ENCODE data around the gene TSPO.

TSPO gene

GRCh38 chr22:43157874-43158546 lies 6.7 kb downstream of the TSPO start:
- in situ Hi-C loops (cut with MboI; ENCODE audit: low sequenced_read_pairs) = no loop called here

GRCh38 chr22:43158778-43159483 lies 7.6 kb downstream of the TSPO start:
- in situ Hi-C loops (cut with MboI; ENCODE audit: low sequenced_read_pairs) = no loop called here

GRCh38 chr22:43159484-43160178 lies 8.3 kb downstream of the TSPO start:
- in situ Hi-C loops (cut with MboI; ENCODE audit: low sequenced_read_pairs) = no loop called here

- in situ Hi-C loops (cut with MboI; ENCODE audit: low sequenced_read_pairs) = no loop called here
Observed at GRCh38 chr22:43160497-43161126, 9.3 kb downstream of the TSPO start.

- in situ Hi-C loops (cut with MboI; ENCODE audit: low sequenced_read_pairs) = no loop called here
Observed at GRCh38 chr22:43162412-43163150, 11.2 kb downstream of the TSPO start.

GRCh38 chr22:43163241-43163795 lies 12.0 kb downstream of the TSPO start:
- in situ Hi-C loops (cut with MboI; ENCODE audit: low sequenced_read_pairs) = no loop called here

GRCh38 chr22:43164636-43165035 lies 13.3 kb downstream of the TSPO start:
- in situ Hi-C loops (cut with MboI; ENCODE audit: low sequenced_read_pairs) = no loop called here

- in situ Hi-C loops (cut with MboI; ENCODE audit: low sequenced_read_pairs) = no loop called here
Observed at GRCh38 chr22:43166132-43166930, 15.0 kb downstream of the TSPO start.

- in situ Hi-C loops (cut with MboI; ENCODE audit: low sequenced_read_pairs) = no loop called here
Observed at GRCh38 chr22:43167001-43167589, 15.7 kb downstream of the TSPO start.

- in situ Hi-C loops (cut with MboI; ENCODE audit: low sequenced_read_pairs) = no loop called here
Observed at GRCh38 chr22:43168471-43169309, 17.3 kb downstream of the TSPO start.

- in situ Hi-C loops (cut with MboI; ENCODE audit: low sequenced_read_pairs) = no loop called here
Observed at GRCh38 chr22:43169310-43170130, 18.2 kb downstream of the TSPO start.

- in situ Hi-C loops (cut with MboI; ENCODE audit: low sequenced_read_pairs) = no loop called here
Observed at GRCh38 chr22:43170131-43170480, 18.7 kb downstream of the TSPO start.

- in situ Hi-C loops (cut with MboI; ENCODE audit: low sequenced_read_pairs) = no loop called here
Observed at GRCh38 chr22:43171019-43171491, 19.7 kb downstream of the TSPO start.

- in situ Hi-C loops (cut with MboI; ENCODE audit: low sequenced_read_pairs) = no loop called here
Observed at GRCh38 chr22:43171607-43172006, 20.2 kb downstream of the TSPO start.

GRCh38 chr22:43172191-43172590 lies 20.8 kb downstream of the TSPO start:
- in situ Hi-C loops (cut with MboI; ENCODE audit: low sequenced_read_pairs) = no loop called here

- in situ Hi-C loops (cut with MboI; ENCODE audit: low sequenced_read_pairs) = no loop called here
Observed at GRCh38 chr22:43173566-43173965, 22.2 kb downstream of the TSPO start.

- in situ Hi-C loops (cut with MboI; ENCODE audit: low sequenced_read_pairs) = no loop called here
Observed at GRCh38 chr22:43173976-43174720, 22.8 kb downstream of the TSPO start.
